GM21717 (cell line): Measurements from ENCODE around the gene C6orf132.

Experiments
- ATAC-seq: cut with Tn5 transposase; IDR thresholded peaks from one replicate; pipeline ENCODE4 v1.9.1; 2021; ENCODE audit warnings: mild to moderate bottlenecking, moderate library complexity; ENCODE audit not compliant: unreplicated experiment

C6orf132 gene

GRCh38 chr6:42105709-42106108 is 36.7 kb downstream of the C6orf132 start:
- no peak for ATAC-seq

GRCh38 chr6:42105156-42105648 is 37.2 kb downstream of the C6orf132 start:
- ATAC-seq, result no peak

- no peak for ATAC-seq
Observed at GRCh38 chr6:42104804-42105125, 37.7 kb downstream of the C6orf132 start.

DNA sequence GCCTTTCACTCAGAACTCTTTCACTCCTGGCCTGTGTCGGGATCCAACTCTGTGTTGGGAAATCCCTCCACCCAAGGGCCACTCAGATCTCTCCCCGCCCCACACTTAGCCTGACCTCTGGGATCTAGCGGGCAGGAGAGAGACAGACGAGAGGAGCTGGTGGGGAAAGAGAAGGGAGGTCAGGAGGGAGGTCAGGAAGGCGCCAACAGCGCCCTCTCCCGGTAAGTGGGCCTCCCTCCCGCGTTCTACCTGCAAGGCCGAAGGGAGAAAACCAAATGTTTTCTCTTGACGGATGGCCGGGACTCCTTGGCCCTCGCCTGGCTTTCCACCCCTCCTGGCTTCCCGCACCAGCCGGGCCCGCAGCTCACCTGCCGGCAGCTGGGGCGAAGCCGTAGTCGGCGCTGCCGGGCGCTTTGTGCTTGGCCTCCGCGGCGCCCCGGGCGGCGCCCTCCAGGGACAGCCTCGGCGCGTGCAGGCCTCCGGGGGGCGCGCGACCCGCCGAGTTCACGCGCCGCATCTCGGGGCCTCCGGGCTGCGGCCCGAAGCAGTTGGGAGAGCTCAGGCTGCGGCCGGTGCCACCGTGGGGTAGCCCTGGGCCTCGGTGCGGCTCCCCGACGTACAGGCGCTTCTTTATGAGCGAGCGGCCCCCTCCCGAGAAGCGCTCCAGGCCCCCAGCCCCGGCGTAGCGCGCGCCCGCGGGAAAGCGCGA is 38.2 kb downstream of the C6orf132 start:
- peak; percentile 56 for ATAC-seq

DNA sequence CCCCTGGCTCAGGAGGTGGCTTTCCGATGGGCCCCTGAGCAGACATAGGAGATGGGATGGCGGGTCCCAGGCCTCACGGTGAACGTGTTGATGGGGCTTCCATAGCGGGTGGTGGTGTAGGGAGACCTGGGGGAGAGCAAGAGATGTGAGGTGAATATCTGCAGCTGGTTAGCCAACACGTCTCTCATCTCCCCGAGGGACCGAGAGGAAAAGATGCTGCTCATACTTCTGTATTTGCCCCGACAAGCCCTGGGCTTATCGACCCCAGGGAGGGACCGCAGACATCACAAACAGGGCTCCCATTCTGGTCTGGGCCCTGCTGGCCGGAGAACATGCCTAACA is 38.7 kb downstream of the C6orf132 start:
- ATAC-seq, result no peak

- no peak for ATAC-seq
Observed at GRCh38 chr6:42103216-42103615, 39.2 kb downstream of the C6orf132 start.

- ATAC-seq, result no peak
Observed at GRCh38 chr6:42101186-42101657, 41.2 kb downstream of the C6orf132 start.

DNA sequence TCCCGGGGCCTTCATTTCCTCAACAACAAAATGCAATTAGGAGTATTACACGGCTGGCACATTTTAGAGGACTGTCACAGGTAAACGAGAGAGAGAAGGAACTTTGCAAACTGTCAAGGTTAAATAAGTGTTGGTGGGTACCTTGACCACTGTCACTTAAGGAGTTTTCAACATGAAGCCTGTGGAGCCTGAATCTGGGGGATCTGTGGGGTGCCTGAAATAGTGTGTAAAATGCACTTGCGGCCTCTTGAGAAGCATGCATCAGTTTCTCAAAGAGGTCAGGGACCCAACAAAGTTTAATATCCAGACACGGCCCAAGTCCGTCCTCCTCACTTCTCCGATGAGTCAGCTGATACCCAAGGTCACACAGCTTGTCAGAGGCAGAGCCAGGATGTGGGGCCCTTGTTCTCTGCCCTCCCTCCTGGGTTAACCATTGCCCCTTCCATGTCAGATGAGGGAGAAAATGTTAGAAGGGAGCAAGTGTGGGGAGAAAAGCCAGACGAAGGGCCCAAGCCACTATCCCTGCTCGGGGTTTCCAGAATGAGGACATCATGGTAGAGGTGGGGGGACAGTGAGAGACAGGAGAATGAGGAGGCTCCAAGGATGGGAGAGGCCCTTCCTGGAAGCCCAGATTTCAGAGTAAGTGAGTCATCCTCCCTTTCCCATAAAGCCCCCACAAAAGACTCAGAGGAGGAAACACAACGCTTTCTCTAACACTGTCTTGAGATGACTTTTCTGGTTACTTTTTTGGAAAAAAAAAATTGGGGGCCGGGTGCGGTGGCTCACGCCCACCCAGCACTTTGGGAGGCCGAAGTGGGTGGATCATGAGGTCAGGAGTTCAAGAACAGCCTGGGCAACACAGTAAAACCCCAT is 42.2 kb downstream of the C6orf132 start:
- no peak for ATAC-seq

DNA sequence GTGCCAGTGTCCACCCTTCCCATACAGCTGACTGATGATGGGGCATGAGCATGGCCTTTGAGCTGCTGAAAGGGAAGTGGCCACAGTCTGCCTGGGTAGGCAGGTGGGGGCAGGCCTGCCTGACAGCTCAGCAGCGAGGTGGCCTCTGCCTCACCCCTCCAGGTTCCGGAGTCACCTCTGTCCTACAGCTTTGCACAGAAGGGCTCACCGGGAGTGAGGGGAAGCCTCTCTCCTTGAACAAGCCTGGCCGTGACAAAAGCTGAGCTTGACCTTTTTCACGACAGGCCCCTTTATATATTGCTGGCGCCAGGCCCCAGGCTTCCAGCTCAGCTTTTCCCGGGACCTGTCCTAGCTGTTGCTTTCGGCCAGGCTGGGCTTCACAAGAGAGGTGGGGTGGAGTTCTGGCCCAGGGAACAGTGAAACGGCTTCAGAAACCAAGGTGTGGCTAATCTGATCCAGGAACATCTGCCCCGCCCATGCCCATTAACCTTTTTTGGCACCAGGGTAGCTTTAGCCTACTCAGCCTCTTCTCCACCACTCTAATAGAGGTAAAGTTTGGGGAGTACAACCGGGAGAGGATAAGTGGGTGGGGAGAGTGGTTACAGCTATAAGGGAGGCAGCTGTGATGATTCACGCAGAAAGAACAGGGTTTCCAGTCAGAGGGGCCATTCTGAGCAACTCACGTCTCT is 42.9 kb downstream of the C6orf132 start:
- ATAC-seq, result no peak

- no peak for ATAC-seq
Observed at GRCh38 chr6:42095776-42096541, 46.5 kb downstream of the C6orf132 start.

GRCh38 chr6:42095094-42095493 is 47.3 kb downstream of the C6orf132 start:
- no peak for ATAC-seq

DNA sequence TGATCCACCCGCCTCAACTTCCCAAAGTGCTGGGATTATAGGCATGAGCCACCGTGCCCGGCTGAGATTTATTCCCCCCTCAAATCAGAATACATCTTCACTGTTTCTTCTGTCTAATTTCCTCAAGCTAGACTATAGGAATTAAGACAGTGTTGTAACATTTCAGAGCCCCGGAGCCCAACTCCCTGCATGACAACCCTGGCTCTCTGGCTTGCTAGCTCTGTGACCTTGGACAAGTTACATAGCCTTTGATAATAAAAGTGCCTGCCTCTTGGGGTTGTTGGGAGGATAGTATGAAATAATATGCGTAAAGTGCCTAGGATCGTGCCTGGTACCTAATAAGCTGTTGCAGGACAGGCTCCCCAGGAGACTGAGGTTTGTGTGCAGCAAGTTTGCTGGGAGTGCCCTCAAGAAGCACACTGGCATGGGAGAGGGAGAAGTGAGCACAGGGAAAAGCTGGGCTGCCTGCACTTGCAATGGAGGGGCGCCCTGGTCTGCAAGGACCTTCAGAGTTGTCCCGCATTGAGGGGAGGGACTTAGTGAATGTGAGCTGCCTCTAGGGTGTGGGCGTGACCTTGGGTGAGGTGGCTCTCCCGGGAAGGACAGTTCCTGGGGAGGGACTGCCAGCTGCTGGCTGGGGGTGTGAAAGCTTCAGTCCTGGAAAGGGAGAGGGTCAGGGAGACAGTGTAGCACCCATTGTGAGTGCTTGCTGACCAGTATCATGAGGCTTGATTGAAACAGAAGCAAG is 48.7 kb downstream of the C6orf132 start:
- ATAC-seq, result no peak

- ATAC-seq, result no peak
Observed at GRCh38 chr6:42091718-42092023, 50.7 kb downstream of the C6orf132 start.

- no peak for ATAC-seq
Observed at GRCh38 chr6:42090819-42091717, 51.4 kb downstream of the C6orf132 start.

GRCh38 chr6:42088101-42088591 is 54.3 kb downstream of the C6orf132 start:
- ATAC-seq, result no peak

DNA sequence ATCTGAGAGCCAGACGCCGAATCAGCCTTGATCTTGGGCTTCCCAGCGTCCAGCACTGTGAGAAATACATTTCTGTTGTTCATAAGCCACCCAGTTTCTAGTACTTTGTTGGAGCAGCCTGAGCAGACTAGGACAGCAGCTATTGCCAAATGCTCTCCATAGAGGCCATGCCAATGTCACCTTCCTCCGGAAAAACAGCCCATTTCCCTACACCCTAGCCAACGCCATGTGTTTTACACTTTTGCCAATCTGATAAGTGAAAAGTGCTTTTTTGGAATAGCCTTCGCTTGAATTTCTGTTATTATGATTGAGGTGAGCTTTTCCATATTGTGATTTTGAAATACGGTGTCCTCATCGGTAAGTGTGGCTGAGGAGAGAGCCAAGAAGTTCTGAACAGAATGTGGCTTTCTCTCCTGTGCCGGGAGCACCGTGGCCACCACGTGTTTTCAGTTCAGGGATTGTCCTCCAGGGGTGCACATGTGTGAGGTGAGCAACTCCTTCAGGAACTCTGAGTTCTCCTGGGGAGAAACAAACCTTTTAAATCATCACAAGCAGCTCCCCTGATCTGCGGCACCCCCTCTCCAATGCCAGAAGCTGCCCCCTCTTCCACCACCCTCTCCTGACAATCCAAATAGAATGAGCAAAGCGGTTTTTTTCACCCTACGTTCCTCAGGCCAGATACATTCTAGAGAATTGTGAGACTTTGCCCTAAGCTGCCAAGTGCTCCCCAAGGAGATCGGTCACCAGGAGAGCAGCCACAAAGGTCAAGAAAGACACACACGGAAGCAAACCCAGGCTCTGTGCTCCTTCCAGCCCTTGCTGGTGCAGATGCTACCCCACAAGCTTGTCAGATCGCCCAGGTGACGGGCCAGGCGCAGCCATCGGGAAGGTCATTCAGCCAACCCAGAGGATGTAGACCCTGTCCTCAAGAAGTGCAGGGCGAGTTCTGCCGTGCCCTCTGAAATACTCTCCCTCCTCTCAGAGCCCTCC is 56.1 kb downstream of the C6orf132 start:
- no peak for ATAC-seq

DNA sequence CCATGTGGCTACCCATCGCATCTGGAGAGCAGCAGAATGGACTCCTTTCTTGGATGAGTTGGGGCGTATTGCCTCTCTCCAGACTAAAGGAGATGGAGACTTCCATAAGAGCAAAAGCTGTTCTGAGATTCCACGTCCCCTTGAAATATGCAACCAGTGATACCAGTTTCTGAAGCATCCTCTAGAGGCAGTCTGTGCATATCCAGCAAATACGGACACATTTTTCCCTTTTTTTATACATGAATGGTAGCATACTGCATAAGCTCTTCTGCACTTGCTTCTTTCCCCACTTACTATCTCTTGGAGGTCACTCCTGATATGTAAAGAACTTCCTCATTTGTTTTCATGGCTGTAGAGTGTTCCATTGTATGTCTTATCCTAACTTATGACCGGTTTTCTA is 57.5 kb downstream of the C6orf132 start:
- no peak for ATAC-seq

GRCh38 chr6:42083530-42083929 is 58.9 kb downstream of the C6orf132 start:
- no peak for ATAC-seq
